Naive thymus-derived CD4-positive, alpha-beta T cell (primary cell): Measurements from ENCODE around the gene AHNAK. TPM values are rescaled to one million over a fixed set of nuclear protein-coding genes. Genes with fewer than 3 reads are reported as not detected.
A peak's percentile ranks its signal among the peaks of the same experiment; 100 is the strongest.
"Not testable (repeated sequence)": the region's sequence is repeated elsewhere in the genome, so short reads cannot be mapped to it uniquely, and the experiment has no call there.

ENCODE experiments used
- ATAC-seq: fragments of 150-1000 bp; cut with Tn5 transposase; 2 replicates; pipeline ENCODE4 v1.10.0; 2021; ENCODE audit warnings: mild to moderate bottlenecking, moderate library complexity
- CTCF ChIA-PET: fragments of 350-600 bp; sonication (Branson Sonifier 250); formaldehyde crosslinking; loops from one replicate; lab custom pipeline; 2021; ENCODE audit warnings: antibody characterized with exemption; lab: Charles Lee
- POLR2A ChIA-PET: fragments of 350-600 bp; sonication (Branson Sonifier 250); formaldehyde crosslinking; loops from one replicate; lab custom pipeline; 2021; ENCODE audit warnings: antibody characterized with exemption, inconsistent platforms; lab: Charles Lee
- DNase-seq, 9 donors: peaks; one replicate each; pipeline versions ENCODE4 v3.0.0 to v3.0.0-alpha.2; 2020 to 2022; ENCODE audit warnings: mixed read lengths in 1 of 9
- H3K27ac ChIP-seq: one replicate; pipeline ENCODE4 v1.7.0; 2013; ENCODE audit warnings: mild to moderate bottlenecking, low read depth, low read length, moderate library complexity
- H3K27me3 ChIP-seq, 2 donors: one replicate each; pipeline ENCODE4 v1.7.0; 2013; ENCODE audit warnings: low read length in 2 of 2, mild to moderate bottlenecking in 2 of 2, moderate library complexity in 2 of 2; ENCODE audit not compliant: control insufficient read depth in 2 of 2, insufficient read depth in 2 of 2
- H3K36me3 ChIP-seq, 3 experiments: 1 replicate in 2 of 3; 2 replicates in 1 of 3; pipeline ENCODE4 v1.7.0; 2013; ENCODE audit warnings: low read length in 3 of 3, mild to moderate bottlenecking in 3 of 3, moderate library complexity in 1 of 3; ENCODE audit not compliant: insufficient read depth in 3 of 3, control insufficient read depth in 2 of 3
- H3K4me1 ChIP-seq, 2 donors: one replicate each; pipeline ENCODE4 v1.7.0; 2013; ENCODE audit warnings: low read length in 2 of 2, mild to moderate bottlenecking in 2 of 2, moderate library complexity in 1 of 2; ENCODE audit not compliant: control insufficient read depth in 2 of 2, insufficient read depth in 2 of 2
- H3K4me3 ChIP-seq: 2 replicates; pipeline ENCODE4 v1.7.0; 2013; ENCODE audit warnings: mild to moderate bottlenecking, low read length
- H3K9me3 ChIP-seq, 3 experiments: 1 replicate in 2 of 3; 2 replicates in 1 of 3; pipeline ENCODE4 v1.7.0; 2013; ENCODE audit warnings: low read length in 3 of 3; ENCODE audit not compliant: control insufficient read depth in 2 of 3
- H3K27ac Mint-ChIP-seq, 9 donors: one replicate each; pipeline ENCODE4 v1.8.0; 2020 to 2022; ENCODE audit warnings: mixed read lengths in 9 of 9, mild to moderate bottlenecking in 8 of 9, moderate library complexity in 5 of 9, inconsistent platforms in 2 of 9
- H3K27me3 Mint-ChIP-seq, 5 donors: one replicate each; pipeline ENCODE4 v1.8.0; 2021 to 2022; ENCODE audit warnings: mixed read lengths in 5 of 5, mild to moderate bottlenecking in 1 of 5
- H3K36me3 Mint-ChIP-seq, 5 donors: one replicate each; pipeline ENCODE4 v1.8.0; 2020 to 2022; ENCODE audit warnings: mixed read lengths in 5 of 5, mild to moderate bottlenecking in 3 of 5, inconsistent platforms in 1 of 5
- H3K4me1 Mint-ChIP-seq, 7 donors: one replicate each; pipeline ENCODE4 v1.8.0; 2020 to 2022; ENCODE audit warnings: mixed read lengths in 7 of 7, mild to moderate bottlenecking in 3 of 7, inconsistent platforms in 1 of 7
- H3K4me3 Mint-ChIP-seq, 10 donors: one replicate each; pipeline ENCODE4 v1.8.0; 2020 to 2022; ENCODE audit warnings: mild to moderate bottlenecking in 10 of 10, mixed read lengths in 10 of 10, moderate library complexity in 6 of 10, inconsistent platforms in 2 of 10
- H3K9me3 Mint-ChIP-seq, 11 donors: one replicate each; pipeline ENCODE4 v1.8.0; 2020 to 2022; ENCODE audit warnings: mixed read lengths in 11 of 11, mild to moderate bottlenecking in 4 of 11, inconsistent platforms in 1 of 11, moderate library complexity in 1 of 11
- intact Hi-C, 2 donors: fragments of 100-400 bp; cut with micrococcal nuclease; formaldehyde crosslinking; loops; one replicate each; pipeline ENCODE4 v1.15.1; 2023
- polyA plus RNA-seq, 2 donors: library from polyadenylated mRNA; unstranded; fragments of 300-500 nt; fragmentation: Illumina TruSeq; gene quantifications; one replicate each; pipeline ENCODE4 v1.2.3, GENCODE V29; 2021
- total RNA-seq, 6 experiments: library from RNA in 5 of 6; stranded (reverse) in 5 of 6; gene quantifications; 1 replicate in 5 of 6; 2 replicates in 1 of 6; pipeline ENCODE4 v1.2.3 and lab custom pipeline; 2021 to 2026

Gene AHNAK
- total and polyA plus RNA-seq, 7 experiments from 2014 or later: 6.7 to 622 (median 233) TPM

DNA sequence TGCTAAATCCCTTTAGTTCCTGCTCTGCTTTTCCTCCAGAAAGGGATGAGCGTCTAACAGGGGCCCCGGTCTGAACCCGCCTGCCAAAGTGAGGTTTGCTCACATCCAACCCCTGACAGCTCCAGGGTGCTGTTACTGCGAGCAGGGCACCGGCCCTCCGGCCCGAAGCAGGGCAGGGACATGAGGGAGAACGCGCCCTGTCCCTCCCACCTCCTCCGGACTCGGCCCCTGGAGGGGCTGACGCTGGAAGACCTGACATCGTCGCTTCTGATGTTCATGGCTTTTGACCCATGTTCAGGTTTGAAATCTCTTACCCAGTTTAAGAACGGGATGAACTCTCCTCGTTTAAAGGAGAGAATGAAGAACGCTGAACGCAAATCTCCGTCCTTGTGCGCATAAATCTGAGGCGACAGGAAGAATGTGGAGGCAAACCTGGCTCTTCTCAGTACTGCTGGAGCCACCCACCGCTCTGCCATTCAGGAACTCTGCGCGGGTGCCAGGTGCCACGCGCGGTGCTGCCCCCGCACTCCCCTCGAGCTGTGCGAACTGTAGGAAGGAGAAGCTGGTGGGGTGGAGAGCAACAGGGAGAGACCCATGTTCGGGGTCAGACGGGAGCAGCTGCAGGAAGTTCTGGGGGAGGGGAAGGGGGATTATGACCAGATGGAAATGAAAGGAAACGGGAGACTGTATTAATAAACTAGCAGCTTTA is 27.9 kb upstream of the AHNAK start:
- peak overlapping the region; percentile 79 for H3K4me3 ChIP-seq
- peak; percentile 2 for ATAC-seq
- H3K4me3 Mint-ChIP-seq: peak overlapping the region; percentile 94 to 100 (median 97)
- peaks cover 0 to 73% (median 0%) of the 10 kb centered on the region in 3 experiments for H3K36me3 ChIP-seq
- POLR2A ChIA-PET: interaction anchor here (0.6 to 8.1 kb wide), 34 partner anchors 9 to 307 kb away, joined by 3 to 92 read pairs (median 5); partner anchors contain the start of genes AHNAK, B3GAT3, C11orf98 and CSKMT
- peak overlapping the region; percentile 81 to 98 (median 95) for H3K27ac Mint-ChIP-seq
- H3K27me3 ChIP-seq: no peaks in the 10 kb centered on the region
- CTCF ChIA-PET: interaction anchor here (0.5 to 2.1 kb wide), 9 partner anchors 14 to 267 kb away, joined by 3 to 12 read pairs (median 4); partner anchors contain the start of genes HNRNPUL2 and TUT1
- peaks cover 8 to 11% of the 10 kb centered on the region in 2 donors for H3K4me1 ChIP-seq
- DNase-seq: peak in 3 of 9 donors; percentile 17 to 25 (median 23)
- H3K4me1 Mint-ChIP-seq: peaks cover 39 to 59% (median 43%) of the 10 kb centered on the region in 7 donors
- H3K36me3 Mint-ChIP-seq: peaks cover 16 to 34% (median 30%) of the 10 kb centered on the region in 5 donors
- peak overlapping the region; percentile 83 for H3K27ac ChIP-seq
- H3K27me3 Mint-ChIP-seq: no peaks in the 10 kb centered on the region
- intact Hi-C loops: loop anchor here (1.0 to 5.0 kb wide), 8 partner anchors 17 to 306 kb away; partner anchors contain the start of genes TUT1 (in 2 of the 2), AHNAK (in 1 of the 2), EML3 (in 1 of the 2) and INTS5 (in 1 of the 2)
- H3K9me3 ChIP-seq: no peaks in the 10 kb centered on the region
- peaks cover 0 to 2% (median 0%) of the 10 kb centered on the region in 11 donors for H3K9me3 Mint-ChIP-seq

DNA sequence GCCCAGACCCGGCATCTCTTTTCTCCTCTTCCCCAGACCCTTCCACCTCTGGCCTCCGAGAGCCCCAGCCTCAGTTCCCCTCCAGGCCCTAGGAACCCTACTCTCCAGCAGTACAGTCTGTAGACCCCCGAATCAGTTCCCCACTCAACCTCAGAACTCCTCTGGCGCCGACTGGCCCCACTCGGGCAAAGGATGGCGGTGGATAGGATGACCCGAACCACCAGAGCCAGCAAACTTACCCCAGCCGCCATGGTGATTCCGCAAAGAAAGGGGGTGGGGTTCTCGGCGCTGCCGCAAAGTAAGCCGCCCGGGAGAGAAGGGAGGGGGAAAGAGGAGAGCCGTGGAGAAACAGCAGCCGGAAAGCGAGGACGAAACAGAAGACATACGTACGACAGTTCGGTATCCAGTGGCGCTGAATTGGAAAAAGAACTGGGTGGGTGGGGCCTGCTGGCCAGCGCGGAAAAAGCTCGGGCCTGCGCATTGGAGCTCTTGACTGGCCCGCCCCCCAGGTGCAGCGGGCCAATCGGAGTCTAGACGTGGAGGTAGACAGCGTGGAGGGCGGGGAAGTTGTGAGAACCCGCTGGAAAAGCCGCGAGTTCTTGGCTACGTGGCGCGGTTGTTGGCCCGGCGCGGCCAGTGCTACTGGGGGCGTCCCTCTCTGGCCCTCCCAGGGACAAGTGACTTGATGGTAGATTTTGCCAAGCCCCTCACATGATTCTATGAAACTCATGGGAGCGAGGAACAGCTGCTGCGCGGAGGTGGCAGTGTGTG is 27.2 kb upstream of the AHNAK start, which contains the start of gene EEF1G:
Gene EEF1G, minus strand, starts transcription at position 300 of the 771 bp plus-strand sequence. Its CDS starts 49 bp downstream, at position 251.
- CTCF ChIA-PET: interaction anchor here (0.6 to 2.1 kb wide), 7 partner anchors 14 to 267 kb away, joined by 3 to 12 read pairs (median 4); partner anchors contain the start of gene TUT1
- no peaks in the 10 kb centered on the region for H3K9me3 ChIP-seq
- Mint-ChIP-seq H3K9me3 (peaks cover 0 to 2% (median 0%) of the 10 kb centered on the region in 11 donors), H3K36me3 (peaks cover 16 to 34% (median 30%) of the 10 kb centered on the region in 5 donors), H3K27me3 (no peaks in the 10 kb centered on the region), H3K4me3 (peak within 1 kb of the TSS; percentile 94 to 100 (median 97)), H3K4me1 (peaks cover 39 to 61% (median 45%) of the 10 kb centered on the region in 7 donors), H3K27ac (peak within 1 kb of the TSS; percentile 81 to 98 (median 95))
- peaks cover 8 to 11% of the 10 kb centered on the region in 2 donors for H3K4me1 ChIP-seq
- H3K4me3 ChIP-seq: peak within 1 kb of the TSS; percentile 82
- H3K36me3 ChIP-seq: peaks cover 0 to 74% (median under 1%) of the 10 kb centered on the region in 3 experiments
- DNase-seq: peak; percentile 88 to 100 (median 99)
- peak within 1 kb of the TSS; percentile 88 for H3K27ac ChIP-seq
- H3K27me3 ChIP-seq: no peaks in the 10 kb centered on the region
- peak; percentile 96 for ATAC-seq
- POLR2A ChIA-PET: interaction anchor here (0.6 to 8.1 kb wide), 34 partner anchors 8 to 308 kb away, joined by 3 to 92 read pairs (median 5); partner anchors contain the start of genes AHNAK, B3GAT3, C11orf98 and CSKMT
- intact Hi-C loops: loop anchor here (1.0 to 5.0 kb wide), 14 partner anchors 16 to 307 kb away; partner anchors contain the start of genes HNRNPUL2 (in 2 of the 2), SLC3A2 (in 2 of the 2), TUT1 (in 2 of the 2) and AHNAK (in 1 of the 2)

DNA sequence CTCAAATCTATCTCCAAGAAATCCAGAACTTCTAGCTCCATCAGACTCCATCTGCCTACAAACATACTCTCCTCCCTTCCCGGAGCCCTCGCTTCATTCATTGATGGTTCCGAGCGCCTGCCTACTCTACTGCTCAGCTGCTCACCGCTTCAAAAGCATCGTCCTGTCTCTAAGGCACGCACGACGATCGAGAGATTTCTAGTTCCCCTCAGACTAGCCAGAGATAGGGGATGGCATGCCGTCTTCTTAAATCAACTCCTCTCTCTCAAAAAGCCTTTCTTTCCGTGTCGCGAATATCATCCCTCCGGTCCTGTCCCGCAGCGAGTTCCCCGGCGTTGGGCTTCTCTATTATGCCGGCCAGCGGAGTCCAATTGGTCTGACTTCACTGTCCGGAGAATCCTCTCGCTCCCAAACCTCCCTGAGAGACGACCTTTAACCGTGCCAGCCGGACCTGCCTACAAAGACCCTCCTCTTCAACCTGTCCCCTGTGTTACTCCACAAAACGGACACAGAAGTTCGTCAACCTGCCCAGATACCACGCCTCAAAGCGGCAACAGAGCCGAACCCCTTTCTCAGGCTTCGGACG is 26.5 kb upstream of the AHNAK start:
- no peaks in the 10 kb centered on the region for H3K9me3 ChIP-seq
- peak overlapping the region; percentile 81 to 98 (median 95) for H3K27ac Mint-ChIP-seq
- ATAC-seq: no peak
- peak overlapping the region; percentile 82 for H3K4me3 ChIP-seq
- peak overlapping the region; percentile 88 for H3K27ac ChIP-seq
- H3K4me3 Mint-ChIP-seq: peak overlapping the region; percentile 94 to 100 (median 97)
- H3K36me3 Mint-ChIP-seq: peaks cover 16 to 34% (median 28%) of the 10 kb centered on the region in 5 donors
- H3K27me3 ChIP-seq: no peaks in the 10 kb centered on the region
- intact Hi-C loops: loop anchor here (1.0 to 5.0 kb wide), 8 partner anchors 16 to 308 kb away; partner anchors contain the start of genes HNRNPUL2 (in 2 of the 2) and SLC3A2 (in 1 of the 2)
- POLR2A ChIA-PET: interaction anchor here (0.6 to 8.1 kb wide), 26 partner anchors 7 to 308 kb away, joined by 3 to 92 read pairs (median 5); partner anchors contain the start of genes B3GAT3, C11orf98, CSKMT and HNRNPUL2
- peaks cover 8 to 11% of the 10 kb centered on the region in 2 donors for H3K4me1 ChIP-seq
- no peaks in the 10 kb centered on the region for H3K27me3 Mint-ChIP-seq
- H3K4me1 Mint-ChIP-seq: peaks cover 39 to 61% (median 47%) of the 10 kb centered on the region in 7 donors
- H3K9me3 Mint-ChIP-seq: no peaks in the 10 kb centered on the region
- CTCF ChIA-PET: interaction anchor here (1.0 to 2.1 kb wide), 7 partner anchors 13 to 179 kb away, joined by 3 to 12 read pairs (median 4); partner anchors contain the start of gene TUT1
- peak in 6 of 9 donors; percentile 18 to 44 (median 40) for DNase-seq
- peaks cover 0 to 73% (median 4%) of the 10 kb centered on the region in 3 experiments for H3K36me3 ChIP-seq

DNA sequence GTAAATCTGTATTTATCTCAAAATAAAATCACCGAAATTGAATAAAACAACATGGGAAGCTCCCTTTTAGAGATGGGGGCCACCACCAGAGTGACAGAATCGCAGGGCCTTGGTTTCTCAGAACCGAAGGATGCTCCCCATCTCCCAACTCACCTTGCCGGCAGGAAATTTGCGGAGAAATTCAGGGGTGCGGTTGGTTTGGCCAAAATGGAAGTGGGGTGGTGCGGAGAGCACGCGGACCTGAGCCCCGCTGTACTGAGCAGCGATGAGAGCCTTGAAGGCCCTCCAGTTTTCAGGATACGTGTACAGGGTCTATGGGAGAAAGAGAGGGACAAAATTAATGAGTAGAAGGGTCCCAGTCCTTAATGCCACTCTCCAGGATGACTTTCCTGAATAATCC is 25.8 kb upstream of the AHNAK start:
- peaks cover 0 to 69% (median 4%) of the 10 kb centered on the region in 3 experiments for H3K36me3 ChIP-seq

DNA sequence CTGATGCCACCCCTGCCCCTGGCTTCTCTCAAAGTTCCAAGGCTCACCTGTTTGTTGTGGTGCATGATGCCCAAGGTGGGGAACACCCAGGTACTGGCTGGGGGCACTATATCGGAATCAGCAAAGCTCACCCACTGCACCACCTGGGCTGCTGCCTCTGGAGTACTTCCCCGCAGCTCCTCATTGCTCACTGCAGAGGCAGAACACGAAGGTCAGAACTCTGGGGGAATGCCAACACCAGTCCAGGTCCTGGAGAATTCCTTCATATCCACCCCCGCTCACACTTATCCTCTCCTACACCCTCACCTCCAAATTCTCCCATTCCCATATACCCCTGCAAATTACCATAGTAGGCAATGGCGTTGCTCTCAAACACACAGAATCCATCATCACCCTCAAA is 24.9 kb upstream of the AHNAK start:
- H3K9me3 ChIP-seq, H3K4me3 ChIP-seq, H3K9me3 Mint-ChIP-seq, H3K27me3 Mint-ChIP-seq, ATAC-seq, H3K27me3 ChIP-seq, CTCF ChIA-PET, DNase-seq: not testable (repeated sequence)
- Mint-ChIP-seq H3K36me3 (peaks cover 16 to 36% (median 34%) of the 10 kb centered on the region in 5 donors), H3K4me3 (peak overlapping the region in 6 of 10 donors; percentile 5 to 100 (median 94)), H3K4me1 (peaks cover 39 to 70% (median 57%) of the 10 kb centered on the region in 7 donors), H3K27ac (peak overlapping the region in 8 of 9 donors; percentile 44 to 98 (median 88))
- H3K4me1 ChIP-seq: peaks cover 8 to 11% of the 10 kb centered on the region in 2 donors
- POLR2A ChIA-PET: interaction anchor here (0.8 to 8.1 kb wide), 5 partner anchors 15 to 270 kb away, joined by 4 to 92 read pairs (median 5); partner anchors contain the start of genes MTA2 and TUT1
- intact Hi-C loops: loop anchor here in 1 of 2 donors (5.0 kb wide), 1 partner anchor 286 kb away; no protein-coding TSS in a partner anchor
- H3K36me3 ChIP-seq: peaks cover 5 to 69% (median 8%) of the 10 kb centered on the region in 3 experiments
- peak overlapping the region; percentile 88 for H3K27ac ChIP-seq

More for the DNA sequence above, 25.8 kb upstream of the AHNAK start:
- Mint-ChIP-seq H3K4me1 (peaks cover 39 to 61% (median 50%) of the 10 kb centered on the region in 7 donors), H3K4me3 (peak overlapping the region; percentile 94 to 100 (median 97)), H3K9me3 (no peaks in the 10 kb centered on the region), H3K27me3 (no peaks in the 10 kb centered on the region), H3K27ac (peak overlapping the region; percentile 54 to 98 (median 95)), H3K36me3 (peaks cover 16 to 34% (median 27%) of the 10 kb centered on the region in 5 donors)
- Histone ChIP-seq H3K9me3 (no peaks in the 10 kb centered on the region), H3K27me3 (no peaks in the 10 kb centered on the region), H3K4me3 (peak overlapping the region; percentile 82), H3K4me1 (peaks cover 8 to 11% of the 10 kb centered on the region in 2 donors), H3K27ac (peak overlapping the region; percentile 88)
- intact Hi-C loops: loop anchor here (2.0 to 5.0 kb wide), 2 partner anchors 285 to 308 kb away; partner anchors contain the start of gene SLC3A2 (in 1 of the 2)
- ChIA-PET CTCF (interaction anchor here (0.7 to 1.3 kb wide), 4 partner anchors 12 to 178 kb away, joined by 3 to 4 read pairs (median 4); no protein-coding TSS in a partner anchor), POLR2A (interaction anchor here (0.6 to 8.1 kb wide), 6 partner anchors 16 to 182 kb away, joined by 3 to 92 read pairs (median 6); partner anchors contain the start of genes B3GAT3 and TUT1)
- no peak for DNase-seq
- no peak for ATAC-seq
